Motor neuron (in vitro differentiated cells): ENCODE results near the gene ATP8B4. TPM values are rescaled to one million over a fixed set of nuclear protein-coding genes. Genes with fewer than 3 reads are reported as not detected.
A peak's percentile ranks its signal among the peaks of the same experiment; 100 is the strongest.

Source experiments
- ATAC-seq, 8 experiments: fragments of 200-7000 bp; cut with Tn5 transposase; replicated peaks in 6 of 8; 2 replicates each; pipeline ENCODE4 v1.8.0; 2021; ENCODE audit warnings: mild to moderate bottlenecking in 8 of 8, moderate library complexity in 8 of 8
- H3K27ac ChIP-seq, 2 donors: fragments of 250-450 bp; sonication (Bioruptor Pico); 2 replicates each; pipeline ENCODE4 v1.9.0; 2021; ENCODE audit warnings: antibody characterized with exemption in 2 of 2, mild to moderate bottlenecking in 2 of 2, moderate library complexity in 1 of 2
- H3K4me1 ChIP-seq, 2 donors: fragments of 250-450 bp; sonication (Bioruptor Pico); replicated peaks in 1 of 2; 2 replicates each; pipeline ENCODE4 v1.6.1; 2021; ENCODE audit warnings: antibody characterized with exemption in 2 of 2, mild to moderate bottlenecking in 2 of 2, moderate library complexity in 1 of 2
- H3K4me3 ChIP-seq, 5 donors: fragments of 250-450 bp; sonication (Bioruptor Pico); 2 replicates each; pipeline ENCODE4 v1.9.0; 2021; ENCODE audit warnings: antibody characterized with exemption in 5 of 5, mild to moderate bottlenecking in 5 of 5, moderate library complexity in 4 of 5
- whole genome bisulfite sequencing, 10 experiments: fragments of 450-650 bp; shearing (Covaris generic); methylation state at CpG; one replicate each; pipeline ENCODE4 v1.0.0; 2022; 5-methylcytosine and 5-hydroxymethylcytosine counted together
- in situ Hi-C, 9 experiments: fragments of 400-800 bp; cut with MboI; loops; one replicate each; pipeline ENCODE4 v1.15.0; 2021; ENCODE audit warnings: low sequenced_read_pairs in 9 of 9, low pct_unique_long_range_greater_than_20kb in 2 of 9; ENCODE audit not compliant: unreplicated experiment in 9 of 9
- total RNA-seq, 8 experiments: library from RNA; unstranded; fragments of 300-600 nt; gene quantifications; 2 replicates each; pipeline versions ENCODE4 v1.2.3 to v1.2.4, GENCODE V29; 2022

ATP8B4 gene
- total RNA-seq, 8 experiments from 2014 or later, result 0.22 to 2.2 (median 1.1) TPM

DNA sequence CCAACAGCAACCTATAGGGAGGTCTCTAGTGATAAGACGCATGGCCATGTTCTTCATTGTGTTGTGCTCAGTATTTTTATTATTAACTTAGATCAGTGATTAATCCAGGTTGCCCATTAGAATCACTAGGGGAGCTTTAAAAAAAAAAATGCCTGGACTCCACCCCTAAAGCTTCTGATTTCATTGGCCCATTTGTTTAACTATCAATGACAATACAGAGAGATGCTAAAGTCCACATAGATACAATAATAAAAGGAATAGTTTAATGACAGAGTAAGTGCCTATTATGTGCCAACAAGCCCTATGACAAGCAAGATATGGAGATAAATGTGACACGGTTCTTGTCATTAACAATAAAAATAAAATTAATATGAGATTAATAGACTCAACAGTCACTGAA lies 55.8 kb downstream of the ATP8B4 start:
- ATAC-seq, result no peak
- in situ Hi-C loops, result no loop called here
- Histone ChIP-seq H3K4me1 (no peaks in the 10 kb centered on the region), H3K4me3 (no peak overlapping the region), H3K27ac (no peak overlapping the region)
- 40 to 100% (median 92%) methylated on average over 1 to 2 of the region's 2 CpGs for WGBS, 10 experiments

DNA sequence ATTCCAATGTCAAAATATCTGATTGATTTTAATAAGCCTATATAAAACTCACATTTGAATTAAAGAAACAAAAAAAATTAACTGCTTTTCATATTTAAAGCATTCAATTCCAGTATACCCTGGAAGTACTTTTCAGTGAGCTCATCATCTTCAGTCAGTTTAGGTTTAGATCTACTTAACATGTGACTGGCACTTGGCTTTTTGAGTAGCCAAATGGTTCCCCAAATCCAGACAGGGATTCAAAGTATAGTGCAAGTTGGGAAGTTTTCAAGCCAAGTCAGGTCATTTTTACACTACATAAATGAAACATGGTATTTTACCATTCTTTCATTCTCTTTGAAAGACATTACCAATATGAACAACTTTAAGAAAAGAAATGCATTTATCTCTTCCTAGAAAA lies 57.5 kb downstream of the ATP8B4 start:
- no peak for ATAC-seq
- in situ Hi-C loops, result no loop called here
- no peaks in the 10 kb centered on the region for H3K4me1 ChIP-seq
- no peak overlapping the region for H3K4me3 ChIP-seq
- H3K27ac ChIP-seq, result no peak overlapping the region

DNA sequence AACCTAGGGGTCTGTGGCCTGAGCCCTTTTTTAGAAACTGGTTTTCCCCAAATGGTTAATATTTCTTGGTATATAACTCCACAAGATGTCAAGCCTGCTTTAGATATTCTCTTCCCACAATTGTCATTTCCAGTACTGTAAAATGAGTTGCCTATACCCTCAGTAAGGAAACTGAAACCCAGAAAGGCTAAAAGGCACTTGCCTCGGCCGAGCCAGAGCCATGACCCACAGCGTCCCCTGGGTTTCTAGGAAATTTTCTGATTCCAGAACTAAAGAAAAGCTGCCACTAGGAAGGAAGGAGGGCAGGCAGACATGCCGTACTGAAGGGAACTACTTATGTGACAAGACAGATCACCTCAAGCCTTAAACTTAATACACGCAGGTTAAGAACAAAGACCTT lies 59.1 kb downstream of the ATP8B4 start:
- WGBS, 10 experiments, result 0 to 100% (median 78%) methylated on average over 1 to 5 of the region's 5 CpGs; no CpG with 5 or more reads in 1 of the 10 experiments
- Histone ChIP-seq H3K4me1 (no peaks in the 10 kb centered on the region), H3K27ac (no peak overlapping the region), H3K4me3 (no peak overlapping the region)
- no peak for ATAC-seq
- in situ Hi-C loops, result no loop called here

DNA sequence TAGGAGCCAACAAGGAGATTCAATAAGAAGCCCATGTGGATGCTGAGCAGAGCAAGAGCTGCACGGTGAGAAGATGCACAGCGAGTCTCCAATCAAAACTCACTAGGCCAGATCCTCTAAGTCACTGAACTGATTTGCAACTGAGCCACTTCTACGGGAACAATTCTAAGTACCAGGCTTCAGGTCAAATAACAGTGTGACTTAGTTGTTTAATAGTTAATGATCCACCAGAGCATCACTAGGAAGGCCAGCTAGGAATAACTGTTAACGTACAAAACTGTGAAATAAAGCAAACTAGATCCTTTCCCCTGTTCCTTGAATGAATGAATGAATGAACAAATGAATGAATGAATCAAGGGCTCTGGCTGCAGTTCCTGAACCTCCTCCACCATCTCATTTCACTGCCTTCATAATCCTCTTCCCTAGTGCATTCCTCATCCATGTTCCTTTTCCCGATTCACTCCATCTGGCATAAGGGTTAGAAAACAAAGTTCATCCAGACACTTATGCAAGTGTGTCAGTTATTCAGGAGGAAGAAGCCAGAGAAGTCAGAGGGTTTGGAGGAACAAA lies 59.7 kb downstream of the ATP8B4 start:
- Histone ChIP-seq H3K27ac (no peak overlapping the region), H3K4me1 (no peaks in the 10 kb centered on the region), H3K4me3 (no peak overlapping the region)
- WGBS, 10 experiments, result 56 to 100% (median 84%) methylated on average over 1 to 5 of the region's 5 CpGs; no CpG with 5 or more reads in 2 of the 10 experiments
- in situ Hi-C loops, result no loop called here
- ATAC-seq, result no peak

DNA sequence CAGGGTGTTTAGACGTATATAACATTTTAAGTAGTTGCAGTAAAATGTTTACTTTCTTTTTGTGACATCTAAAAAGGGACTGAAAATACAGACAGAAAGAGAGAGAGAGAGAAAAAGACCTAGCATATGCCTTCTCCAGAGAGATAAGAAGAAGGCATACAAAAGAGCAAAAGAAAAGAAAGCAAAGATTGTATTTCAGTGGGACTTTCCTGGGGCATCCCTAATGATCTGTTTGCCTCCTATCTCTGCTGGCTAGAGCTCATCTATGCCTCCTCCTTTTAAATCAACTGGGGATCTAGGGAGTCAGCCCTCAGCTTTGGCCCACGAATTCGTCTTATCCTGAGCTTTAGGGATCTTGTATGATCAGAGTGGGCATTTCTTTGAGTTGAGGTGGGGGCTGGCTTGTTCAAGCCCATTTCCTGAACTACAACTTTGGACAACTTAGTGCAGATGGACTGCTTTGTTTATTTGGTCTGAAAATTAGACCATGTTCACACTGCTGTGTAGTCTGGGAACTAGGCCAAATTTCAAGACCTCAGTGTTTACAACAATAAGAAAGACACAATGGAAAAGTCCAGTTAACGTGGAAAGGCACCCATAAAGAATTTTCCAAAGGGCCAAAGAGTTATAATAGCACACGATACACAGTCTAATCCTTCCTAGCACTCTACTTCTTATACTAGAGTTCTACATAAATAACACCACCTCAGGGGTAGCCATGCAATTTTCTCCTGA lies 61.0 kb downstream of the ATP8B4 start:
- ATAC-seq, result peak in 1 of 8 experiments; percentile 63
- WGBS, 10 experiments, result 13 to 87% (median 59%) methylated on average over 2 to 5 of the region's 5 CpGs; no CpG with 5 or more reads in 1 of the 10 experiments
- H3K27ac ChIP-seq, result no peak overlapping the region
- in situ Hi-C loops, result no loop called here
- no peaks in the 10 kb centered on the region for H3K4me1 ChIP-seq
- H3K4me3 ChIP-seq, result no peak overlapping the region

DNA sequence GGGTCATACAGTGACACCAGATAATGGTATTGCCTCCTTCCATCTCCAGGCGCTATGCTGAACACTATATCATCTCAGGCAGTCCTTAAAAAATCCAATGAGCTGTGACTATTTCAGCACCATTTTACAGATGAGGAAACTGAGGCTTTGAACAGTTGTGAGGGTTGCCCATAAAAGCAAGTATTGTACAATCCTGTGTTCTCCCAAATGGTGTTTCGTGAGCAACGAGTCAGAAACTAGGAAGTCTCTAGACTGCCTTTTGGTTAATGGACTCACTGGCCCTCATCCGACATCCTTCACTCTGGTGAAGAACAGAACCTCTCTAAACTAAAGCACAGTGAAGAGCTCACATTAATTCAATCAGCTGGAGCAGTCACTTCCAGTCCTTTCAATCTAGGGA lies 61.8 kb downstream of the ATP8B4 start:
- in situ Hi-C loops, result no loop called here
- no peak for ATAC-seq

DNA sequence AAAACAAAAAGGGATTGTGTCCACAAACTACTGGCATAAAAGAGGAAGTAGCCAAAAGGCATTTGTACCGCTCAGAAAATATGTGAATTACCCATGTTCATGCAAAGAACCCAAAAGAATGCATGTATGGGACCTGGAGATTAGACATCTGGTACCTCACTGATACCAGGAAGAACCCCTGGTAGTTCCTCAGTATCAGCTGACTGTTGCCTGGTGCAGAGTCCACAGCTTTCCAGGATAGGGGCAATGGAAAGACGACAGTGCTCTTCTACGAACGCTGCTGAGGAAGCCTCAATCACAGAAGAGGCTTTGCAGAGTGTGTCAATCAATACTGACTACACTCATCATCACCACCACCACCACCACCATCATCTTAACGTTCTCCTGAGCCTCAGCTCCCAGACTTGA lies 63.3 kb downstream of the ATP8B4 start:
- H3K4me3 ChIP-seq, result no peak overlapping the region
- in situ Hi-C loops, result no loop called here
- 0 to 100% (median 80%) methylated on average over 1 to 5 of the region's 5 CpGs; no CpG with 5 or more reads in 1 of the 10 experiments for WGBS, 10 experiments

More for the DNA sequence above, 61.8 kb downstream of the ATP8B4 start:
- 86 to 100% (median 100%) methylated on average over 2 to 4 of the region's 4 CpGs; no CpG with 5 or more reads in 1 of the 10 experiments for WGBS, 10 experiments
- no peaks in the 10 kb centered on the region for H3K4me1 ChIP-seq
- no peak overlapping the region for H3K4me3 ChIP-seq
- H3K27ac ChIP-seq, result no peak overlapping the region

DNA sequence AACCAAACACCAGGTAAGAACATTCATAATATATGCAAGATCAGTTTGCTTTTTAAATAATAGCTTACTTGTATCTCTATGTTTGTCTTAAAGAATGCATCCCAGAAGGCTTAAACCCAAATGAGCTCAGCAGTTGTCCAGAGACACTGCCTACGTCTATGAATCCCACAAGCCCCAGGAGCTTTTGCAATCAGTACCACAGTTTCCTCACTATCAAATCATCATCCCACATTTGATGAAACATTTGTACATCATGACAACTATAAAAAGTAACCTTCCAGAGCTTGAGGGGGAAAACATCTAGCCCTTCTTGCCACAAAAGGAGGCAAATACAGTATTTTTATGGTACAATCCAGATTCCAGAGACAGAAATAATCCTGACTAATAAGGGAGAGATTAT lies 63.7 kb downstream of the ATP8B4 start:
- in situ Hi-C loops, result no loop called here
- Histone ChIP-seq H3K4me3 (no peak overlapping the region), H3K27ac (no peak overlapping the region), H3K4me1 (no peaks in the 10 kb centered on the region)
- peak in 3 of 8 experiments; percentile 40 to 49 (median 43) for ATAC-seq
- 0 to 100% (median 50%) methylated on average over 1 of the region's 1 CpG; no CpG with 5 or more reads in 6 of the 10 experiments for WGBS, 10 experiments

More for the DNA sequence above, 63.3 kb downstream of the ATP8B4 start:
- Histone ChIP-seq H3K4me1 (no peaks in the 10 kb centered on the region), H3K27ac (no peak overlapping the region)
- peak in 1 of 8 experiments; percentile 22 for ATAC-seq

DNA sequence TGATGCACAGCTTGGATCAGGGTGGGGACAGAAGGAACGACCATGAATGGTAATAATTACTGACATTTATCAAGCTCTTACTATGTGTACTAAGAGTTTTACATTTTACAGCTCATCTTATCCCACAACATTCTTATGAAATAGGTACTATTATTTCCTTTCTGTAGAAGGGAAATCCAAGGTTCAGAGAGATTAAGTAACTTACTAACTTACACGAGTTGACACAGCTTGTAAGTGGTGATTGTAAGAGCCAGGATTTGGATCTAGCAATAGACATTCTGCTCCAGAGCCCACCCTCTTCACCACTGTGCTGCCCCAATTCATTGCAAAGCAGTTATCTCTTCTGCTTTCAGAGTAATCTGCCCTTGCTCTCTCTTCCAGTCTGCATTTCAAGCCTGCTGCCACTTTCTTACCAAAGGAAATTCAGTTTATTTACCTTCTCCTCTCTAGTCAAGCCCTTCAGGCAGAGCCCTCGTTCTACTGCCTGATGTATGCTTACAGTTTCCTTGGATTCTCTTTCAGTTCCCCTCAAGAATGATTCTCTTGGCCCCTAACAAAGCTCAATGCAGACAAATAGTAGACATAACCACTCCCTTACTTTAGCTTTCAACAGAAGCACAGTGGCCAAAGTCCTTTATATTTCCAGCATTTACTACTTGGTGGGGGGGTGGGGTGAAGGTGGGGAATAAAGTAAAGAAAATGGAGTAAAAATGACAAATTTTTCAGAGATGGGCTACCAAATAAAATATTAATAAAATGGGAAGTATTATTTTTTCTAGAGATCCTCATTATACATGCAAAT lies 65.8 kb downstream of the ATP8B4 start:
- no peaks in the 10 kb centered on the region for H3K4me1 ChIP-seq
- no peak overlapping the region for H3K4me3 ChIP-seq
- 15 to 83% (median 61%) methylated on average over 1 to 3 of the region's 3 CpGs; no CpG with 5 or more reads in 1 of the 10 experiments for WGBS, 10 experiments
- peak in 1 of 8 experiments; percentile 82 for ATAC-seq
- no peak overlapping the region for H3K27ac ChIP-seq
- in situ Hi-C loops, result no loop called here

DNA sequence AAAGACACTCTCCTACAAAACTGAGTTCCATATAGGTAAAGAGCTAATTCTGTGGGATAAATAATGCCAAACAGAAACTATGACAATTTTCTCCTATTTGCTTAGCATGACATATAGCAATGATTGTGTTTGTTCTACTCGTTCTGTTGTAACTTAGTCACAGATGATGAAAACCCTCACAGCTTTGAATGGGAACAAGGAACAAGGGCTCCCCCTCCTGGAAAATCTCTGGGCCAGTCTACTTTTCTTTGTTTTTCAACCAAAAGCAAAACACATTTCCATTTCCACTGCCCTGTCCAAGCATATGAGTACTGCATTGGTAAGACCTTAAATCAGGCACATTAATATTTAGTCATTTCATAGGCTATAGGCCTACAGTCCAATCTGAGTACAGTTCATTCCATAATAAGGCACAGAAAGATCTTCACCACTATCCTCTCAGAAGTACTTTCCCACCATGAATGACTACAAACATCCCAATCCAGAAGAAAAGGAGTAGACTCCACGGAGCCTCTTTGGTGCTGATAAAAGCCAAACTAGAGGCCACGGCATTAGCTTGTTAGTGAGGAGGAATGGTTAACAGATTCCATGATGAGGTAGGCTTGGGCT lies 67.1 kb downstream of the ATP8B4 start:
- WGBS, 10 experiments, result 0 to 50% (median 19%) methylated on average over 1 to 2 of the region's 3 CpGs; no CpG with 5 or more reads in 2 of the 10 experiments

DNA sequence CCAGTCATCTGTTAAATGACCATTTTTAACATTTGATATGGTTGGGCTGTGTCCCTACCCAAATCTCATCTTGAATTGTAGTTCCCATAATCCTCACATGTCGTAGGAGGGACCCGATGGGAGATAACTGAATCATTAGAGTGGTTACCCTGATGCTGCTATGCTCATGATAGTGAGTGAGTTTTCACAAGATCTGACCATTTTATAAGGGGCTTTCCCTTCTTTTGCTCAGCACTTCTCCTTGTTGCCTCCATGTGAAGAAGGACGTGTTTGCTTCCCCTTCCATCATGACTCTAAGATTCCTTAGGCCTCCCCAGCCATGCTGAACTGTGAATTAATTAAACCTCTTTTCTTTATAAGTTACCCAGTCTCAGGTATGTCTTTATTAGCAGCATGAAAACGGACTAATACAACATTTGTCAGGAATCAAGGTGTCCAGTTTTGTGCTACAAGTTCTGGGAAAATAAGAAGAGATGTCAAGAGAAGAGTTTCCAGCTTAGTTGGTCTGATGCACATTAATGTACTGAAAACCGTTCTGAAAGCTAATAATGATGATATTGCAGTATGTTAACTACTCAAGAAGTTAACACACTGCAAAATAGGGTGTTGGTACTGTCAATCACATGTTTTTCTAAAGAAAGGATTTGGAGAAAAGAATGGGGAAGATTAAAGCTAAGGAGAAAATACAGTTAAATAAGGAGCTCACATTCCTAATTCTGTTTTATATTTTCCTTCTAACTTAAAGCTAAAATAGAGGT lies 67.9 kb downstream of the ATP8B4 start:
- 0 to 69% (median 52%) methylated on average over 1 to 5 of the region's 5 CpGs for WGBS, 10 experiments
- Histone ChIP-seq H3K4me3 (no peak overlapping the region), H3K27ac (no peak overlapping the region), H3K4me1 (no peaks in the 10 kb centered on the region)
- no peak for ATAC-seq
- in situ Hi-C loops, result no loop called here

More for the DNA sequence above, 67.1 kb downstream of the ATP8B4 start:
- in situ Hi-C loops, result no loop called here
- Histone ChIP-seq H3K27ac (no peak overlapping the region), H3K4me3 (no peak overlapping the region), H3K4me1 (no peaks in the 10 kb centered on the region)
- peak in 4 of 8 experiments; percentile 41 to 70 (median 49) for ATAC-seq

DNA sequence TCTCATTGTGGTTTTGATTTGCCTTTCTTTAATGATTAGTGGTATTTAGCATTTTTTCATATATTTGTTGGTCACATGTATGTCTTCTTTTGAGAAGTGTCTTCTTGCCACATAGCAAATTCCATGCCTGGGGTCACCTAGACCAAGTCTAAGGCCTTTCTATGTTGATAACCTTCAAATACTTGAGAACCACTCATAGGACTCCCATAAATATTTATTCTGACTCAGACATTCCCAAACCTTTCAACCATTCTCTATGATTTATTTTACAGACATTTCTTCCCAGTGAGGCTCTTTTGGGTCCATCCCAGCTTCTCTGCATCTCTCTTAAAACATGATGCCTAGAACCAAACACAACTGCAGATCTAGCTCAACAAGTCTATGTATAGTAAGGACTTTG lies 69.2 kb downstream of the ATP8B4 start:
- Histone ChIP-seq H3K27ac (no peak overlapping the region), H3K4me1 (no peaks in the 10 kb centered on the region), H3K4me3 (no peak overlapping the region)
- in situ Hi-C loops, result no loop called here
- ATAC-seq, result no peak
